IPS-18c (cell line): ENCODE results near the gene TROAP.
"Not testable (repeated sequence)": the region's sequence is repeated elsewhere in the genome, so short reads cannot be mapped to it uniquely, and the experiment has no call there.

Experiments
- H3K4me3 ChIP-seq: 2 replicates; pipeline ENCODE4 v1.7.0; 2013; ENCODE audit warnings: low read depth, mild to moderate bottlenecking, low read length, moderate library complexity; ENCODE audit not compliant: insufficient read depth
- H3K9me3 ChIP-seq: one replicate; pipeline ENCODE4 v1.6.1; 2013; ENCODE audit warnings: mild to moderate bottlenecking, low read length, moderate library complexity; ENCODE audit not compliant: control insufficient read depth, insufficient read depth

The TROAP gene

DNA sequence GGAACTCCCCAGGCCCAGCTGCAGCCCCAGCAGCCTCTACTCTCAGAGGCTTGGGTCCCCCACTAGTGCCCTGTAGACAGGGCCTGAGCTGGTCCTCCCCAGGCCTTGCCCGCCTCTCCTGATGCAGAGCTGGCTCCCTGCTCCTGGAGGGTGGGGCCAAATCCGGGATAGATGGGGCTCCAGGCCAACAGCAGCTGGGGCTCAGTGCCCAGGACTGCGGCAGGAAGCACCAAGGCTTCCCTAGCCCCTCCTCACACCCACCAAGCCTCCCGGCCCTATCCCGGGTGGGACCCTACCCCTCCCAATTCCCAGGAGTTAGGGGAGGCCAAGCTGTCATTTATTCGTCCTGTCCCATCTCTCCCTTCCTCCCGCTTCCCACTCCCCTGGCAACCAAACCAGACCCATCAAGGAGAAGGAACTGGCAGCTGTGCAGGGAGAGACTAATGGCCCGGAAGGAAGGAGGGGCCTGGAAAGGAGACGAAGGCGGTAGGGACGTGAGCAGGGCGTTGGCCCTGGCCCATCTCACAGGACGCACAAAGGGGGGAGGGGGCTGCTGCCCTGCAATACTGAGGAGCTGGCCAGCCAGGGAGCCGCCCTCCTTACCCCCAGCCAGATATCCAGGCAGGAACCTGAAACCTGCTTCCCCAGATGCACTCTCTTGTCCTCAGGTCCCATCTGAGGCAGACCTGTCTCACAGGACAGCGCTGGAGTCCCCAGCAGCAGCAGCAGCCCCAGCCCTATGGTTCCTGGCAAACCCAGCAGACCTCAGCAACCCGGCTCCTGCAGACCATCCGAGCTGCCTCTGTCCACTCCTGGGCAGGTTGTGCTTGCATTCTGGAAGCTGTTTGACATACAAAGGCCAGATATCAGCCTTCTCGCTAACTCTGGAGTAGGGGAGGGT lies 29.7 kb upstream of the TROAP start:
- H3K9me3 ChIP-seq, result peaks cover 2% of the 10 kb centered on the region

DNA sequence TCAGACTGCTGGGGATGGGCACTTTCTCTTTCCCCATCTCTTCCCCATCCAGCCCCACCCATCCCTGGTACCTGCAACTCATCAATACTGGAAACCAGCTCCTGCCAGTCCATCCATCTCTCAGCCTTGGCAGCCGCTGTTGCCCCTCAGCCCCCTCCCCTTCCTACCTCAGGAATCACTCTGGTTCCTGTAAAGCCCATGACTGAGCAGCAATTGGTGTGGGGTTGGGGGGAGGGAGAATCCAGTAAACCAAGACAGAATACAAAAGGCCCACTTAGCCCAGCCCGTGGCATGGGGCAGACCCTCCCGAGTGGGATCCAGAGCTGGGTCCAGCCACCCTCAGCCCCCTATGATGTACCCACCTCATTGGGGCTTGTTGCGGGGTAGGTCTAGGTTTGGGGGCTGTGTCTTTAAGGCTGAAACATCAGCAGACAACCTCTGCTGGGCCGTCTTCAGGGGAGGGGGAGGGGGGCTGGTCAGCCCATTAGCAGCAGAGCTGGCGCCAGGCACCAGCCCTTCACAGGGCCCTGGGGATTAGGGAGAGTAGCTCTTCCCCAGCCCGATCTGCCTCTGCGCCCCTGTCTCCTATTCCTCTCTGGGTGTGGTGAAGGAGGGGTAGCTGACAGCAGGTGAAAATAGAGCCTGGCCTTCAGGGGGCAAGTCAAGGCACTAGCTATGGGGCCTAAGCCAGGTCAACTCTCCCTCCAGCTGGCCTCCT lies 28.8 kb upstream of the TROAP start:
- H3K9me3 ChIP-seq, result peaks cover 2% of the 10 kb centered on the region
- no peak overlapping the region for H3K4me3 ChIP-seq

More for the DNA sequence above, 29.7 kb upstream of the TROAP start:
- H3K4me3 ChIP-seq, result peak overlapping the region; percentile 31; the same call in 1 of the 2 replicates

DNA sequence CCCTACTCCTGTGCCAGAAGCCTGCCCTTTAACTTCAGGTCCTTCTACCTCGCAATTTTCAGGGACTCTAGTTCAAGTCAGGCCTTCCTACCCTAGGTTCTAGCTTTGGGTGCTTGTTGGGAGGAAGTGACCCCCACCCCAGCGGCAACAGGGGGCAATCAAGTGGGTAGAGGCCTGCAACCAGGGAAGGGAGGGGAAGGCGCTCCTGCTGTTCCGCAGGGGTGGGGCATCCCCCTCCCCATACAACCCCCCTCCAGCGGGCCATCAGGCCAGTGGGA lies 28.3 kb upstream of the TROAP start:
- no peak overlapping the region; the same call in 1 of the 2 replicates for H3K4me3 ChIP-seq
- peaks cover 2% of the 10 kb centered on the region for H3K9me3 ChIP-seq

DNA sequence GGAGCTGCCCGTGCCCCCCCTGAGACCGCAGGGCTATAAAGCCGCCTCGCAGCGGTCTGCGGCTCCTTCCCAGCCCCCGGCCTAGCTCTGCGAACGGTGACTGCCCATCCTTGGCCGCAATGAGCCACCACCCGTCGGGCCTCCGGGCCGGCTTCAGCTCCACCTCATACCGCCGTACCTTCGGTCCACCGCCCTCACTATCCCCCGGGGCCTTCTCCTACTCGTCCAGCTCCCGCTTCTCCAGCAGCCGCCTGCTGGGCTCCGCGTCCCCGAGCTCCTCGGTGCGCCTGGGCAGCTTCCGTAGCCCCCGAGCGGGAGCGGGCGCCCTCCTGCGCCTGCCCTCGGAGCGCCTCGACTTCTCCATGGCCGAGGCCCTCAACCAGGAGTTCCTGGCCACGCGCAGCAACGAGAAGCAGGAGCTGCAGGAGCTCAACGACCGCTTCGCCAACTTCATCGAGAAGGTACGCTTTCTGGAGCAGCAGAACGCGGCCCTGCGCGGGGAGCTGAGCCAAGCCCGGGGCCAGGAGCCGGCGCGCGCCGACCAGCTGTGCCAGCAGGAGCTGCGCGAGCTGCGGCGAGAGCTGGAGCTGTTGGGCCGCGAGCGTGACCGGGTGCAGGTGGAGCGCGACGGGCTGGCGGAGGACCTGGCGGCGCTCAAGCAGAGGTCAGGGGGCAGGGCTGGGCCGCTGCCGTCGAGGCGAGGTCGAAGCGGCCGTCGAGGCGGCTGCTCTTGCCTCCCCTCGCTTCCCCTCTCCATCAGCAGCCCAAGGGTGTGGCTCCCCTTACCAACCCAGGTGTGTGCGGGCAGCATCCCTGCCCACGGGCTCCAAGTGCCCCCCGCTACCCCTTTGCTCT lies 27.7 kb upstream of the TROAP start, which contains the start of gene PRPH:
PRPH (plus strand) TSS at position 66 of the 855 bp plus-strand sequence; CDS start at position 120, 54 bp downstream.
- Histone ChIP-seq H3K9me3 (peaks cover 2% of the 10 kb centered on the region), H3K4me3 (peak within 1 kb of the TSS; percentile 36; the same call in 1 of the 2 replicates)

DNA sequence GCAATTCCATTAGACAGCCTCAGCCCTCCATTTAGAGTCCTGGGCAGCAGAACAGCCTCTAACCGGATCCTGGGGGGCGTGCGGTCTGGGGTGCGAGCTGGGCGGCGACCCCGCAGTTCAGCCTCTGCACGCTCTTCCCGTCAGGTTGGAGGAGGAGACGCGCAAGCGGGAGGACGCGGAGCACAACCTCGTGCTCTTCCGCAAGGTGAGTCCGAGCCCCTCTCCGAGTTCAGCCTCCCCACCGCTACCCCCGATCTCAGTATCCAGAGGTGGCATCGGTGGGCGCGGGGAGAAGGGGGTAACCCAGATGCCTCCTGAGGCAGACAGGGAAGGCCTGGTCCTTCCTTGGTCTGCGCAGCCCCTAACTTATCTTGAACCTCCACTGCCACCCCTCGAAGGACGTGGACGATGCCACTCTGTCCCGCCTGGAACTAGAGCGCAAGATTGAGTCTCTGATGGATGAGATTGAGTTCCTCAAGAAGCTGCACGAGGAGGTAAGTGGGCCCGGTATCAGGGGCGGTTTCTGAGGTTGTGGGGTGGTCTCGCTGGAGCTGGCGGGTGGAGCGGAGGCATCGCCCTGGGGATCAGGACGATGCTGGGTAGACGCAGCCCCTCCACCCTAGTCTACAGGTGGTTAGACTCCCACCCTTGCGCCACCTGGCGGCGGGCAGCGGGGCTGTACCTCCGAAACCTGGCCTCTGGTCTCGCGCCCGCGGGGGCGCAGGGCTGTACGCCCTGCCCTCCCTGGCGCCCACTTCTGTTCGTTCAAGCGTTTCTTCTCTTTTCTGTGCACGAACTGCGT lies 26.8 kb upstream of the TROAP start:
- Histone ChIP-seq H3K9me3 (peaks cover 2% of the 10 kb centered on the region), H3K4me3 (peak overlapping the region; percentile 59; the same call in 1 of the 2 replicates)

DNA sequence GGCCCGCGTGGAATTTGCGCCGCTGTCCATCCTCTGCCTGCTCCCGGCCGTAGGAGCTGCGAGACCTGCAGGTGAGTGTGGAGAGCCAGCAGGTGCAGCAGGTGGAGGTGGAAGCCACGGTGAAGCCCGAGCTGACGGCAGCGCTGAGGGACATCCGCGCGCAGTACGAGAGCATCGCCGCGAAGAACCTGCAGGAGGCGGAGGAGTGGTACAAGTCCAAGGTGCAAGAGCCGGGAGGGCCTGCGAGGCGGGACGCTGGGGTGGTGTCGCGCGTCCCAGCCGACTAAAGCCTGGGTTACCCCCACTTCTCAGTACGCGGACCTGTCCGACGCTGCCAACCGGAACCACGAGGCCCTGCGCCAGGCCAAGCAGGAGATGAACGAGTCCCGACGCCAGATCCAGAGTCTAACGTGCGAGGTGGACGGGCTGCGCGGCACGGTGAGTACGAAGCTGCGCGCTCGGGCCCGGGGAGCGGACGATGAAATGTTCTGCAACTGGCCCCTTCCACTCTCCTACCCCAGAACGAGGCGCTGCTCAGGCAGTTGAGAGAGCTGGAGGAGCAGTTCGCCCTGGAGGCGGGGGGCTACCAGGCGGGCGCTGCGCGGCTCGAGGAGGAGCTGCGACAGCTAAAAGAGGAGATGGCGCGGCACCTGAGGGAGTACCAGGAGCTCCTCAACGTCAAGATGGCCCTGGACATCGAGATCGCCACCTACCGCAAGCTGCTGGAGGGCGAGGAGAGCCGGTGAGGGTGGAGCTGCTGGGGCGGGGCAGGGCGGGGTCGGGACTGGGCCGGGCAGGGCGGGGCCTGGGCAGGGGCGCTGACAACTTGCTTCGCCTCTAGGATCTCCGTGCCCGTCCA lies 26.0 kb upstream of the TROAP start:
- Histone ChIP-seq H3K9me3 (peaks cover 2% of the 10 kb centered on the region), H3K4me3 (peak overlapping the region; percentile 59)

DNA sequence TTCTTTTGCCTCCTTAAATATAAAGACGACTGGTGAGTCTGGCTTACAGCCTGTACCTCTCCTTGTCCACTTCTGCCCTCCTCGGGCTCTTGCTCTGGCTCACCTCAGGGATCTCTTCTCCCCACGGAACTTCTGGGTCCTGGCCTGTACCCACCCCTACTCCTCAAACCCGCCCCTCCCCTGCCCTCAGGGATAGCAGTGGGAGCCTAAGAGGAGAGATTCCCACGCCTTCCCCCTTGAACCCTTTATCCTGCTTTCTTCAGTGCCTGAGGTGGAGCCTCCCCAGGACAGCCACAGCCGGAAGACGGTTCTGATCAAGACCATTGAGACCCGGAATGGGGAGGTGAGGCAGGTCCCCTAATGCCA lies 25.4 kb upstream of the TROAP start:
- peaks cover 2% of the 10 kb centered on the region for H3K9me3 ChIP-seq
- no peak overlapping the region for H3K4me3 ChIP-seq

DNA sequence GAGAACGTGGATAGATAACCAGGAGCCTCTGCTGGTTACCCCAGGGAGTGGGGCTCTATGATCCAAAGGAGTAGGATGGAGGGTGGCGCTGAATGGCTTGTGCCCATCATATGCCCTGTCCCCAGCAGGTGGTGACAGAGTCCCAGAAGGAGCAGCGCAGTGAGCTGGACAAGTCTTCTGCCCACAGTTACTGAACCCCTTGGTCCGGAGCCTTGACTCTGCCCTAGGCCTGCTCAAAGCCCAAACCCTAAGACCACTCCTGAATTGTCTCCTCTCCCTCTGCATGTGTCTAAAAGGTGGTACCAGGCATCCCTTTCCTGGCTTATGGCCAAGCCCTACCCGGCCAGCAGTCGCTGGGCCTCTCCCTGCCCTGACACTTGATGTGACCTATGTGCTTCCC lies 24.9 kb upstream of the TROAP start:
- Histone ChIP-seq H3K9me3 (peaks cover 2% of the 10 kb centered on the region), H3K4me3 (no peak overlapping the region)

DNA sequence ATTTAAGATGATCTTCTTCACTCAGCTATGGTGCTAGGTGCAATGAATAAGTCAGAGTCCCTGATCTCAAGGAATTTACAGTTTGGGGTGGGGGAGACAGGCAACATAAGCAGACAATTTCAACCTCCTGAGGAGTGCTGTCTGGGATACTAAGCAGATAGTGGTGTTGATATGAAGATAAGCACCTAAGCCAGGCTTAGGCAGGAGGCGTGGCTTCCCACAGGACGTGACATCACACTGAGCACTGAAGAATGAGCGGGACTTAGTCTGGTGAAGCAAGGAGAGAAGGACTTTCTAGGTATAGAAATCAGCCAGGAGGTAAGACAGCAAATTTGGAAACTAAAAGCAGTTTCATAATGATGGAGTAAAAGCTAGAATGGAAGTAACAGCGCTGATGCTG lies 21.3 kb upstream of the TROAP start:
- Histone ChIP-seq H3K9me3 (no peaks in the 10 kb centered on the region), H3K4me3 (no peak overlapping the region)

DNA sequence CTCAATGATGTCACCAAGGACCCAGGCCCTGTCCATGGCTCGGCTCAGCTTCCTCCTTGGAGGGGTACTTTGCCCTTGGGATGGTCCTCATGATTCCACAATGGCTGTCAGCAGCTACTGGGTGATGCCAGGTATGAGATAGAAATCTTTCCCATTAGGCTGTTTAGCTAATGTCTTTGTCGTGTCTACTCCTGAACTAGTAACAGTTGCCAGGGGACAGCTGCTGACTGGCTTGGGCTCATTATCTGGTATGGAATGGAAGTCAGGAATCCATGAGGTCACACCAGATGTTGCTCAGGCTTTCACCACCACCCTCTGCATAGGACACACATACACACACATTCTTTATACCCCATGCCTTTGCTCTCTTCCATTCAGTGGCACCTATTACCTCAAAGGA lies 18.9 kb upstream of the TROAP start:
- H3K9me3 ChIP-seq, result no peaks in the 10 kb centered on the region

DNA sequence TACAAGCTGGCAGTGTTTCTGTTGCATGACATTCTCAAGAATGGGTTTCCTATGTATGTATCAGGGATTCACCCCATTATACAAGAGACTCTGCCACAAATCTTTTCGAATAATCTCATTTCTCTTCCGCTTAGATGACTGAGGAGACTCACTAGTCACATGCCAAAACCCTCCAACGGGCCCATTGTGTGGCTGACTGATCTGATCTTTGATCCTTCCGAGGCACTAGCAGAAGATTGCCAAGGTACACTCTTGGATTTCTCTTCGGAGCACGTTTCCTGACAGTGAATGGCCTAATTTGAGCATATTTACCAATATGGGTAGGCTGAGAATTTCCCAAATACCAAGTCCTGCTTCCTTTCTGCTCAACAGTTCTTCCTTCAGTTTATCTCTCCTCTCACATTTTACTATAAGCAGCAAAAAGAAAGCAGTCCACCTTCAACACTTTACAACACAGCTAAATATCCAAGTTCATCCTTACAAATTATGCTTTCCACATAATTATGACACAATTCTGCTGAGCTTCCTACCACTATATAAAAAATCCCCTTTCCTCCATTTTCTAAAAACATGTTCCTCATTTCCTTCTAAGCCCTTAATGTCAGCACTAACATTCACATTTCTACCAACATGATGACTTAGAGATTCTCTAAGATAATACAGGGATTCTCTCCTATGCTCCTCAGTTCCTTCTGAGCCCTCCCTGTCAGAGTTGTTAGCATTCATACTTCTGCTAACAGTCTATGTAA lies 17.1 kb upstream of the TROAP start:
- Histone ChIP-seq H3K4me3 (no peak overlapping the region), H3K9me3 (no peaks in the 10 kb centered on the region)

More for the DNA sequence above, 18.9 kb upstream of the TROAP start:
- H3K4me3 ChIP-seq, result no peak overlapping the region

DNA sequence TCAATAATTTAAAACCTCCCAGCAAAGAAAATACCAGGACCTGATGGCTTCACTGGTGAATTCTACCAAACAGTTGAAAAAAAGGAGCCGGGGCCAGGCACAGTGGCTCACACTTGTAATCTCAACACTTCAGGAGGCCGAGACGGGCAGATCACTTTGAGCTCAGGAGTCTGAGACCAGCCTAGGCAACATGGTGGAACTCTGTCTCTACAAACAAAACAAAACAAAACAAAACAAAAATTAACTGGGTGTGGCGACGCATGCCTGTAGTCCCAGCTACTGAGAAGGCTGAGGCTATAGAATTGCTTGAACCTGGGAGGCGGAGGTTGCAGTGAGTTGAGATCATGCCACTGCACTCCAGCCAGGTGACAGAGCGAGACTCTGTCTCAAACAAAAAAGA lies 13.7 kb upstream of the TROAP start:
- no peaks in the 10 kb centered on the region for H3K9me3 ChIP-seq
- H3K4me3 ChIP-seq, result no peak overlapping the region

DNA sequence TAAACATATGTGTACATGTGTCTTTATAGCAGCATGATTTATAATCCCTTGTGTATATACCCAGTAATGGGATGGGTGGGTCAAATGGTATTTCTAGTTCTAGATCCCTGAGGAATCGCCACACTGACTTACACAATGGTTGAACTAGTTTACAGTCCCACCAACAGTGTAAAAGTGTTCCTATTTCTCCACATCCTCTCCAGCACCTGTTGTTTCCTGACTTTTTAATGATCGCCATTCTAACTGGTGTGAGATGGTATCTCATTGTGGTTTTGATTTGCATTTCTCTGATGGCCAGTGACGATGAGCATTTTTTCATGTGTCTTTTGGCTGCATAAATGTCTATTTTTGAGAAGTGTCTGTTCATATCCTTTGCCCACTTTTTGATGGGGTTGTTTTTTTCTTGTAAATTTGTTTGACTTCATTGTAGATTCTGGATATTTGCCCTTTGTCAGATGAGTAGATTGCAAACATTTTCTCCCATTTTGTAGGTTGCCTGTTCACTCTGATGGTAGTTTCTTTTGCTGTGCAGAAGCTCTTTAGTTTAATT lies 12.5 kb upstream of the TROAP start:
- not testable (repeated sequence) for H3K4me3 ChIP-seq, H3K9me3 ChIP-seq

DNA sequence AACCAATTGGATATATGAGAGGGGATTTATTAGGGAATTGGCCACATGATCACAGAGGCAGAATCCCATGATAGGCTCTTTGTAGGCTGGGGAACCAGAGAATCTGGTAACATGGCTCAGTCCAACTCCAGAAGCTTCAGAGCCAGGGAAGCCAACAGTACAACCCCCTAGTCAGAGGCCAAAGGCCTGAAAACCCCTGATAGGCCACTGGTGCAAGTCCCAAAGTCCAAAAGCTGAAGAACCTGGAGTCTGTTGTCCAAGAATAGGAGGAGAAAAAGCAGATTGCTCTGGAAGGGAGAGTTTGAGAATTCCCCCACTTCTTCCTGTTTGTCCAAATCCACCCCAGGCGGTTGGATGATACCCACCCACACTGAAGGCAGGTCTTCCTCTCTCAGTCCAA lies 8.2 kb upstream of the TROAP start:
- Histone ChIP-seq H3K4me3 (no peak overlapping the region), H3K9me3 (no peaks in the 10 kb centered on the region)

DNA sequence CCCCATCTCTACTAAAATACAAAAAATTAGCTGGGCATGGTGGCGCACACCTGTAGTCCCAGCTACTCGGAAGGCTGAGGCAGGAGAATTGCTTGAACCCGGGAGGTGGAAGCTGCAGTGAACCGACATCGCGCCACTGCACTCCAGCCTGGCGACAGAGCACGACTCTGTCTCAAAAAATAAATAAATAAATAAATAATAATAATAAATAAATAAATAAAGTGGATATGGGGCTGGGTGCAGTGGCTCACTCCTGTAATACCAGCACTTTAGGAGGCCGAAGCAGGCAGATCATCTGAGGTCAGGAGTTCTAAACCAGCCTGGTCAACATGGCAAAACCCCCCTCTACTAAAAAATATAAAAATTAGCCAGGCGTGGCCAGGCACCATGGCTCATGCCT lies 5.9 kb upstream of the TROAP start:
- H3K4me3 ChIP-seq, H3K9me3 ChIP-seq: not testable (repeated sequence)
